Loucy (cell line): ENCODE results near the gene MAST4.
A peak's percentile ranks its signal among the peaks of the same experiment; 100 is the strongest.

ENCODE experiments used
- H2AFZ ChIP-seq: fragments of 200-600 bp; sonication (generic); 2 replicates; pipeline ENCODE4 v1.6.0; 2016; ENCODE audit warnings: antibody characterized with exemption, mild to moderate bottlenecking, low read length, moderate library complexity
- H3F3A ChIP-seq: fragments of 200-600 bp; 2 replicates; pipeline ENCODE4 v1.6.0; 2016; ENCODE audit warnings: antibody characterized with exemption, low read depth, mild to moderate bottlenecking
- H3K27me3 ChIP-seq: fragments of 200-600 bp; sonication (generic); 2 replicates; pipeline ENCODE4 v1.6.1; 2014; ENCODE audit warnings: low read length, mild to moderate bottlenecking; ENCODE audit not compliant: insufficient read depth, poor library complexity, severe bottlenecking
- H3K36me3 ChIP-seq: fragments of 200-600 bp; sonication (generic); 2 replicates; pipeline ENCODE4 v1.6.1; 2016; ENCODE audit warnings: low read length; ENCODE audit not compliant: insufficient read depth
- H3K4me1 ChIP-seq: fragments of 200-600 bp; sonication (generic); 2 replicates; pipeline ENCODE4 v1.5.1; 2014; ENCODE audit warnings: low read length, mild to moderate bottlenecking; ENCODE audit not compliant: insufficient read depth, poor library complexity, severe bottlenecking
- H3K4me2 ChIP-seq: fragments of 200-600 bp; sonication (generic); 2 replicates; pipeline ENCODE4 v1.6.0; 2014; ENCODE audit warnings: antibody characterized with exemption, low read length, low read depth, mild to moderate bottlenecking; ENCODE audit not compliant: poor library complexity, severe bottlenecking
- H3K4me3 ChIP-seq: fragments of 200-600 bp; sonication (generic); 2 replicates; pipeline ENCODE4 v1.5.1; 2014; ENCODE audit warnings: low read length, mild to moderate bottlenecking, mixed read lengths; ENCODE audit not compliant: poor library complexity, severe bottlenecking
- H3K79me2 ChIP-seq: fragments of 200-600 bp; sonication (generic); 2 replicates; pipeline ENCODE4 v1.6.1; 2014; ENCODE audit warnings: low read length; ENCODE audit not compliant: insufficient read depth
- H3K9ac ChIP-seq: fragments of 200-600 bp; sonication (generic); 2 replicates; pipeline ENCODE4 v1.6.0; 2014; ENCODE audit warnings: mild to moderate bottlenecking, low read depth, low read length, moderate library complexity; ENCODE audit not compliant: poor library complexity, severe bottlenecking
- H3K9me2 ChIP-seq: fragments of 200-600 bp; sonication (generic); replicated peaks from 2 replicates; pipeline ENCODE4 v1.6.1; 2016; ENCODE audit warnings: low read depth, low read length, mixed read lengths
- H3K9me3 ChIP-seq: fragments of 200-600 bp; sonication (generic); 2 replicates; pipeline ENCODE4 v1.6.1; 2014; ENCODE audit warnings: mild to moderate bottlenecking, antibody characterized with exemption, low read length, low read depth; ENCODE audit not compliant: insufficient read depth
- H4K20me1 ChIP-seq: fragments of 200-600 bp; sonication (generic); 2 replicates; pipeline ENCODE4 v1.6.0; 2014; ENCODE audit warnings: antibody characterized with exemption, low read length, mild to moderate bottlenecking; ENCODE audit not compliant: insufficient read depth, poor library complexity, severe bottlenecking
- EZH2phosphoT487 ChIP-seq: fragments of 200-600 bp; IDR thresholded peaks from 2 replicates; pipeline ENCODE4 v1.6.1; 2018; ENCODE audit warnings: antibody characterized with exemption, mild to moderate bottlenecking, moderate library complexity, borderline replicate concordance
- TF ChIP-seq, protein P1 (sequence below): fragments of 200-600 bp; sonication (generic); conservative IDR thresholded peaks from 2 replicates; pipeline ENCODE4 v1.5.1; 2014; ENCODE audit warnings: mild to moderate bottlenecking, antibody characterized with exemption, low read length

MAST4 gene

DNA sequence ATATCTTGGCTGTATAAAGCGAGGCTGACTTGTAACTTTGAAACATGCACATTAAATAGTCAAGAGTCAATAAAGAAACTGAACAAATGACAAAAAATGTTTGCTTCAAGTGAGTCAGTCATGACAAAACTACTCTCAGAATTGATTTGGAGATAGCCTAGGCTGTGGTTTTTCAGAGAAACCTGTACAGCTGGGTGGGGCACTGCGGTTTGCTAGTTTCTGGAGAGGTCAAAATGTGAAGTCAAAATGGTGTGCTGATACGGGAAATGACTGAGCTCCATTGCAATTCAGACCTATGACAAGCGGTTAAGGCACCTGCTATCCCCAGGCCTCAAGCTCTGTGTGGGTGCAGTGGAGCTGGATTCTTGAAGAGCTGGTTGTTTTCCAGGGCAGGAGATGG is 610.7 kb downstream of the MAST4 start:
- H3K79me2 ChIP-seq: no peaks in the 10 kb centered on the region
- H3K4me1 ChIP-seq: peaks cover 50% of the 10 kb centered on the region
- H3K27me3 ChIP-seq: no peaks in the 10 kb centered on the region
- no peak overlapping the region for H2AFZ ChIP-seq
- no peaks in the 10 kb centered on the region for H3K9me3 ChIP-seq
- peak overlapping the region; percentile 52 for H3K4me2 ChIP-seq
- H3K9me2 ChIP-seq: no peaks in the 10 kb centered on the region
- H3K36me3 ChIP-seq: no peaks in the 10 kb centered on the region
- peak overlapping the region; percentile 30 for H3K4me3 ChIP-seq
- H3F3A ChIP-seq: peaks cover 3% of the 10 kb centered on the region
- H3K9ac ChIP-seq: no peak overlapping the region
- TF ChIP-seq, protein P1, sequence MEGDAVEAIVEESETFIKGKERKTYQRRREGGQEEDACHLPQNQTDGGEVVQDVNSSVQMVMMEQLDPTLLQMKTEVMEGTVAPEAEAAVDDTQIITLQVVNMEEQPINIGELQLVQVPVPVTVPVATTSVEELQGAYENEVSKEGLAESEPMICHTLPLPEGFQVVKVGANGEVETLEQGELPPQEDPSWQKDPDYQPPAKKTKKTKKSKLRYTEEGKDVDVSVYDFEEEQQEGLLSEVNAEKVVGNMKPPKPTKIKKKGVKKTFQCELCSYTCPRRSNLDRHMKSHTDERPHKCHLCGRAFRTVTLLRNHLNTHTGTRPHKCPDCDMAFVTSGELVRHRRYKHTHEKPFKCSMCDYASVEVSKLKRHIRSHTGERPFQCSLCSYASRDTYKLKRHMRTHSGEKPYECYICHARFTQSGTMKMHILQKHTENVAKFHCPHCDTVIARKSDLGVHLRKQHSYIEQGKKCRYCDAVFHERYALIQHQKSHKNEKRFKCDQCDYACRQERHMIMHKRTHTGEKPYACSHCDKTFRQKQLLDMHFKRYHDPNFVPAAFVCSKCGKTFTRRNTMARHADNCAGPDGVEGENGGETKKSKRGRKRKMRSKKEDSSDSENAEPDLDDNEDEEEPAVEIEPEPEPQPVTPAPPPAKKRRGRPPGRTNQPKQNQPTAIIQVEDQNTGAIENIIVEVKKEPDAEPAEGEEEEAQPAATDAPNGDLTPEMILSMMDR: no peak
- TF ChIP-seq EZH2phosphoT487: no peak
- H4K20me1 ChIP-seq: no peaks in the 10 kb centered on the region

- H3K79me2 ChIP-seq: no peaks in the 10 kb centered on the region
- no peaks in the 10 kb centered on the region for H3K9me2 ChIP-seq
- no peak overlapping the region for H2AFZ ChIP-seq
- H3K9me3 ChIP-seq: no peaks in the 10 kb centered on the region
- H4K20me1 ChIP-seq: no peaks in the 10 kb centered on the region
- no peak overlapping the region for H3K4me3 ChIP-seq
- peaks cover 50% of the 10 kb centered on the region for H3K4me1 ChIP-seq
- H3K27me3 ChIP-seq: no peaks in the 10 kb centered on the region
- H3K4me2 ChIP-seq: no peak overlapping the region
- H3F3A ChIP-seq: peaks cover 3% of the 10 kb centered on the region
- TF ChIP-seq EZH2phosphoT487: no peak
- TF ChIP-seq, protein P1: no peak
- H3K9ac ChIP-seq: no peak overlapping the region
- H3K36me3 ChIP-seq: no peaks in the 10 kb centered on the region
Observed at GRCh38 chr5:67208403-67208802, 612.2 kb downstream of the MAST4 start.

DNA sequence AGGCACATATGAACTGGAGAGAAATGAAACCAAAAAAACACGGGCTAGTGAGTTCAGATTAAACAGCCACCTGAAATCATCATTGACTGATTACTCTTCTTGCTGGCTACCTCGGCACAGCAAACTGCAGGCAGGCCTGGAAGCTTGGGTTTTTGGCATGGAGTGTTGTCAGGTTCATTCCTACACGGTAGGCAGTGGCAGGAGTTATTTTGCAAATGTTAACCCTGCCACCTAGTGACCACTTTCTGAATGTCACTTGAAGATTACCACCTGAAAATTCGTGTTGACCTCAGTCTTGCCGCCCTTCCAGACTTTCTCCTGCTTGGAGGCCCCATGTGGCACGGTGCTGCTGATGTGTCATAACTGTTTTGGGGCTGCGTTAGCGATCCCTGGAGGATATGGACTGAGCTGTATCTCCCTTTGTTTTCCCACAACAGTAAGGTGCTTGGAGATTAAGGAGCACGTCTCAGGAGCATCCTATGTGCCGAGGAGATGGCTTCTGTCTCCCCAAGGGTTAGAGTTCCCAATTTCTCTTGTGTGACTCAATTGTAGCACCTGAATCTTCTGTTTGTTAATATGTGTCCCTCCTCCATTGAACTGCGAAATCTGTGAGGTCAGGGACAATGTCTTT is 613.1 kb downstream of the MAST4 start:
- Histone ChIP-seq H3K79me2 (no peaks in the 10 kb centered on the region), H3K4me3 (no peak overlapping the region), H3K27me3 (no peaks in the 10 kb centered on the region), H3K9ac (no peak overlapping the region), H3K4me2 (peak overlapping the region; percentile 10), H4K20me1 (no peaks in the 10 kb centered on the region), H3F3A (peaks cover 3% of the 10 kb centered on the region), H3K36me3 (no peaks in the 10 kb centered on the region), H3K9me2 (no peaks in the 10 kb centered on the region), H3K9me3 (no peaks in the 10 kb centered on the region), H3K4me1 (peaks cover 44% of the 10 kb centered on the region), H2AFZ (0 out of 2 replicates have a peak overlapping the region, but pooled peaks have one; percentile 4)
- TF ChIP-seq, protein P1: peak; percentile 76
- TF ChIP-seq EZH2phosphoT487: no peak
